Smooth muscle cell (in vitro differentiated cells): Measurements from ENCODE around the gene MACROD2. TPM values are rescaled to one million over a fixed set of nuclear protein-coding genes. Genes with fewer than 3 reads are reported as not detected.

ENCODE experiments used
- DNase-seq: peaks from one replicate; lab custom pipeline; 2025; ENCODE audit not compliant: unreplicated experiment; lab: John Stamatoyannopoulos, UW
- H2AFZ ChIP-seq: fragments of 200-600 bp; sonication (generic); 2 replicates; pipeline ENCODE4 v1.6.0; 2016; ENCODE audit warnings: antibody characterized with exemption, low read depth, mild to moderate bottlenecking
- H3F3A ChIP-seq: fragments of 200-600 bp; sonication (generic); 2 replicates; pipeline ENCODE4 v1.6.0; 2017; ENCODE audit warnings: antibody characterized with exemption, low read depth
- H3K27ac ChIP-seq: fragments of 200-600 bp; sonication (generic); 2 replicates; pipeline ENCODE4 v1.5.1; 2016; ENCODE audit warnings: low read depth, mild to moderate bottlenecking
- H3K27me3 ChIP-seq: fragments of 200-600 bp; sonication (generic); 2 replicates; pipeline ENCODE4 v1.6.1; 2016; ENCODE audit warnings: low read depth, mild to moderate bottlenecking
- H3K36me3 ChIP-seq: fragments of 200-600 bp; sonication (generic); 2 replicates; pipeline ENCODE4 v1.5.1; 2016; ENCODE audit warnings: low read depth
- H3K4me1 ChIP-seq: fragments of 200-600 bp; sonication (generic); 2 replicates; pipeline ENCODE4 v1.5.1; 2016; ENCODE audit warnings: low read depth
- H3K4me2 ChIP-seq: fragments of 200-600 bp; sonication (generic); 2 replicates; pipeline ENCODE4 v1.6.0; 2016; ENCODE audit warnings: mild to moderate bottlenecking
- H3K4me3 ChIP-seq: fragments of 200-600 bp; sonication (generic); 2 replicates; pipeline ENCODE4 v1.5.1; 2016; ENCODE audit warnings: mild to moderate bottlenecking
- H3K79me2 ChIP-seq: fragments of 200-600 bp; sonication (generic); 2 replicates; pipeline ENCODE4 v1.6.0; 2016; ENCODE audit warnings: low read depth, mild to moderate bottlenecking
- H3K9ac ChIP-seq: fragments of 200-600 bp; sonication (generic); 2 replicates; pipeline ENCODE4 v1.6.0; 2016; ENCODE audit warnings: low read depth
- H3K9me3 ChIP-seq: fragments of 200-600 bp; sonication (generic); replicated peaks from 2 replicates; pipeline ENCODE4 v1.5.1; 2016; ENCODE audit warnings: low read depth
- H4K20me1 ChIP-seq: fragments of 200-600 bp; sonication (generic); 2 replicates; pipeline ENCODE4 v1.6.0; 2016; ENCODE audit warnings: low read depth
- WGBS: methylation state at CpG from one replicate; pipeline ENCODE4 v1.1.7; 2016; ENCODE audit warnings: low lambda C conversion rate; 5-methylcytosine and 5-hydroxymethylcytosine counted together
- polyA plus RNA-seq: library from polyadenylated mRNA; unstranded; fragments of >200 nt; fragmentation: Nextera tagmentation; extraction: Ambion mirVana; gene quantifications from 2 replicates; pipeline ENCODE4 v1.2.1, GENCODE V29; 2016
- total RNA-seq: library from RNA; depleted of rRNA; stranded (reverse); fragments of >200 nt; gene quantifications from 2 replicates; pipeline ENCODE4 v1.2.3, GENCODE V29; 2014
- TF ChIP-seq, protein P1 (sequence below): fragments of 200-600 bp; sonication (generic); IDR thresholded peaks from 2 replicates; pipeline ENCODE4 v1.5.1; 2017; ENCODE audit warnings: borderline replicate concordance, mild to moderate bottlenecking, antibody characterized with exemption; ENCODE audit not compliant: insufficient read depth, poor library complexity, severe bottlenecking

Gene MACROD2
- total and polyA plus RNA-seq, 2 experiments from 2014 or later = 0.04 to 0.32 TPM

- no peaks in the 10 kb centered on the region for H3K79me2 ChIP-seq
- no peak for DNase-seq
- H4K20me1 ChIP-seq = no peaks in the 10 kb centered on the region
- no peaks in the 10 kb centered on the region for H3K9me3 ChIP-seq
- H3K4me3 ChIP-seq = no peak overlapping the region
- H3K27ac ChIP-seq = no peak overlapping the region
- no peaks in the 10 kb centered on the region for H3K27me3 ChIP-seq
- TF ChIP-seq, protein P1, sequence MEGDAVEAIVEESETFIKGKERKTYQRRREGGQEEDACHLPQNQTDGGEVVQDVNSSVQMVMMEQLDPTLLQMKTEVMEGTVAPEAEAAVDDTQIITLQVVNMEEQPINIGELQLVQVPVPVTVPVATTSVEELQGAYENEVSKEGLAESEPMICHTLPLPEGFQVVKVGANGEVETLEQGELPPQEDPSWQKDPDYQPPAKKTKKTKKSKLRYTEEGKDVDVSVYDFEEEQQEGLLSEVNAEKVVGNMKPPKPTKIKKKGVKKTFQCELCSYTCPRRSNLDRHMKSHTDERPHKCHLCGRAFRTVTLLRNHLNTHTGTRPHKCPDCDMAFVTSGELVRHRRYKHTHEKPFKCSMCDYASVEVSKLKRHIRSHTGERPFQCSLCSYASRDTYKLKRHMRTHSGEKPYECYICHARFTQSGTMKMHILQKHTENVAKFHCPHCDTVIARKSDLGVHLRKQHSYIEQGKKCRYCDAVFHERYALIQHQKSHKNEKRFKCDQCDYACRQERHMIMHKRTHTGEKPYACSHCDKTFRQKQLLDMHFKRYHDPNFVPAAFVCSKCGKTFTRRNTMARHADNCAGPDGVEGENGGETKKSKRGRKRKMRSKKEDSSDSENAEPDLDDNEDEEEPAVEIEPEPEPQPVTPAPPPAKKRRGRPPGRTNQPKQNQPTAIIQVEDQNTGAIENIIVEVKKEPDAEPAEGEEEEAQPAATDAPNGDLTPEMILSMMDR = no peak
- no peaks in the 10 kb centered on the region for H3F3A ChIP-seq
- H2AFZ ChIP-seq = no peak overlapping the region
- no peak overlapping the region for H3K9ac ChIP-seq
- peaks cover 14% of the 10 kb centered on the region for H3K4me1 ChIP-seq
- H3K4me2 ChIP-seq = no peak overlapping the region
- H3K36me3 ChIP-seq = no peaks in the 10 kb centered on the region
Observed at GRCh38 chr20:14401479-14402138, 406.3 kb downstream of the MACROD2 start.

DNA sequence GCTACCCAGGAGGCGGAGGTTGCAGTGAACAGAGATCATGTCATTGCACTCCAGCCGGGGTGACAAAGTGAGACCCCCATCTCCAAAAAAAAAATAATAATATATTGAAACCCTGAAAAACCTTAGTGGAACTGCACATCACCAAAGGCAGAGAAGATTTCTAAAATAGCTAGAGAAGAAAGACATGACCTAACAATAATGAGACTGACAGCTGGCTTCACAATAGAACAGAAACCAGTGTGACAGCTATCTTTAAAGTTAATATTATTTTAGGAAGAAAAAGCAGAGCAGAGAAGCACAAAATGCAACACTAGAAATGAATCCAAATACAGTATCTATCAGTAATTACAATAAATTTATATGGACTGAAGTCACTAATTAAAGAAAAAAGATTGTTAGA is 409.2 kb downstream of the MACROD2 start:
- no peak for DNase-seq
- Histone ChIP-seq H3K4me2 (no peak overlapping the region), H3K79me2 (no peaks in the 10 kb centered on the region), H3K9ac (no peak overlapping the region), H3K27me3 (no peaks in the 10 kb centered on the region), H3K9me3 (no peaks in the 10 kb centered on the region), H3K4me1 (peaks cover 14% of the 10 kb centered on the region), H3K27ac (no peak overlapping the region), H2AFZ (no peak overlapping the region), H3F3A (no peaks in the 10 kb centered on the region), H3K36me3 (no peaks in the 10 kb centered on the region), H4K20me1 (no peaks in the 10 kb centered on the region), H3K4me3 (no peak overlapping the region)
- 96% methylated on average over 2 of the region's 2 CpGs for WGBS
- TF ChIP-seq, protein P1 = no peak

GRCh38 chr20:14406495-14406894 is 411.2 kb downstream of the MACROD2 start:
- TF ChIP-seq, protein P1 = no peak
- Histone ChIP-seq H3K4me2 (peak overlapping the region; percentile 12), H3K4me3 (no peak overlapping the region), H3K79me2 (no peaks in the 10 kb centered on the region), H3K9me3 (no peaks in the 10 kb centered on the region), H3K4me1 (peaks cover 7% of the 10 kb centered on the region), H3K27me3 (no peaks in the 10 kb centered on the region), H3K36me3 (no peaks in the 10 kb centered on the region), H3K27ac (peak overlapping the region; percentile 7), H3F3A (no peaks in the 10 kb centered on the region), H2AFZ (no peak overlapping the region), H4K20me1 (no peaks in the 10 kb centered on the region), H3K9ac (no peak overlapping the region)
- no peak for DNase-seq

DNA sequence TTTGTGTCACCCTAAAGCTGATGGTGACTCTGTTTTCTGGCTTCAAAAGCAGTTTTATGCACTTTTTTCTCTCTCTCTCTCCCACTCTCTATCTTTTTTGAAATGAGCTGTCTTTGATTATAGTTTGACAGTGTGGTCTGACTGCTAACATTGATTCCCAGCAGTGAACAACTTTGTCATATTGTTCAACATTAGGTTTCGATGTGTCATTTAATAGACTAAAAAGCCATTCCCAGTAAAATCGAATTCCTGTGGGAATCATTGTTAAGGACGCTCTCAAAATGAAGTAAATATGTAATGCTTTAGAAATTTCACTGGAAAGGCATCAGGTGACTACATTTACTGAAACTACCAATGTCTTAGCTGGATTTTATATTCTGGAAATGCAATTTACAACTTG is 412.0 kb downstream of the MACROD2 start:
- Histone ChIP-seq H3K27ac (peak overlapping the region; percentile 7), H2AFZ (no peak overlapping the region)
- TF ChIP-seq, protein P1 = no peak

More for the DNA sequence above, 412.0 kb downstream of the MACROD2 start:
- Histone ChIP-seq H3F3A (no peaks in the 10 kb centered on the region), H3K27me3 (no peaks in the 10 kb centered on the region), H3K9ac (no peak overlapping the region), H3K4me3 (no peak overlapping the region), H4K20me1 (no peaks in the 10 kb centered on the region), H3K36me3 (no peaks in the 10 kb centered on the region), H3K4me1 (peaks cover 3% of the 10 kb centered on the region), H3K9me3 (no peaks in the 10 kb centered on the region), H3K79me2 (no peaks in the 10 kb centered on the region), H3K4me2 (no peak overlapping the region)
- DNase-seq = no peak
- 89% methylated on average over 3 of the region's 3 CpGs for WGBS
